CD4-positive, alpha-beta memory T cell (primary cell): Measurements from ENCODE around the gene LMTK3. TPM values are rescaled to one million over a fixed set of nuclear protein-coding genes. Genes with fewer than 3 reads are reported as not detected.
"Not testable (repeated sequence)": the region's sequence is repeated elsewhere in the genome, so short reads cannot be mapped to it uniquely, and the experiment has no call there.

Source experiments
- CTCF ChIA-PET: fragments of 350-600 bp; sonication (Branson Sonifier 250); formaldehyde crosslinking; loops from one replicate; lab custom pipeline; 2021; ENCODE audit warnings: inconsistent platforms; ENCODE audit not compliant: partially characterized antibody; lab: Charles Lee
- POLR2A ChIA-PET: fragments of 350-600 bp; sonication (Branson Sonifier 250); formaldehyde crosslinking; loops from one replicate; lab custom pipeline; 2021; ENCODE audit not compliant: partially characterized antibody; lab: Charles Lee
- DNase-seq, 5 donors: peaks; one replicate each; pipeline versions ENCODE4 v3.0.0 to v3.0.0-alpha.2; 2020 to 2022; ENCODE audit warnings: mixed read lengths in 1 of 5
- H3K27ac ChIP-seq: one replicate; pipeline ENCODE4 v1.7.0; 2013; ENCODE audit warnings: low read depth, low read length
- H3K27me3 ChIP-seq: 2 replicates; pipeline ENCODE4 v1.7.0; 2013; ENCODE audit warnings: mild to moderate bottlenecking, low read length, moderate library complexity; ENCODE audit not compliant: insufficient read depth
- H3K36me3 ChIP-seq: 2 replicates; pipeline ENCODE4 v1.7.0; 2013; ENCODE audit warnings: mild to moderate bottlenecking, low read length, moderate library complexity; ENCODE audit not compliant: insufficient read depth
- H3K4me1 ChIP-seq: 2 replicates; pipeline ENCODE4 v1.7.0; 2013; ENCODE audit warnings: mild to moderate bottlenecking, low read length, moderate library complexity; ENCODE audit not compliant: insufficient read depth
- H3K4me3 ChIP-seq, 2 donors: one replicate each; pipeline ENCODE4 v1.7.0; 2013; ENCODE audit warnings: low read length in 2 of 2, mild to moderate bottlenecking in 1 of 2
- H3K9me3 ChIP-seq, 2 donors: one replicate each; pipeline ENCODE4 v1.7.0; 2013; ENCODE audit warnings: low read length in 2 of 2, control low read depth in 1 of 2; ENCODE audit not compliant: control insufficient read depth in 1 of 2
- H3K27ac Mint-ChIP-seq, 7 donors: one replicate each; pipeline ENCODE4 v1.8.0; 2020 to 2021; ENCODE audit warnings: mixed read lengths in 7 of 7, mild to moderate bottlenecking in 6 of 7, inconsistent platforms in 3 of 7, moderate library complexity in 3 of 7
- H3K27me3 Mint-ChIP-seq, 2 donors: one replicate each; pipeline ENCODE4 v1.8.0; 2020 to 2021; ENCODE audit warnings: mixed read lengths in 2 of 2
- H3K36me3 Mint-ChIP-seq, 2 donors: one replicate each; pipeline ENCODE4 v1.8.0; 2020 to 2021; ENCODE audit warnings: mixed read lengths in 2 of 2, inconsistent platforms in 1 of 2, mild to moderate bottlenecking in 1 of 2
- H3K4me1 Mint-ChIP-seq, 4 donors: one replicate each; pipeline ENCODE4 v1.8.0; 2020 to 2021; ENCODE audit warnings: mixed read lengths in 4 of 4, mild to moderate bottlenecking in 1 of 4
- H3K4me3 Mint-ChIP-seq, 8 donors: one replicate each; pipeline ENCODE4 v1.8.0; 2020 to 2021; ENCODE audit warnings: mixed read lengths in 8 of 8, mild to moderate bottlenecking in 7 of 8, moderate library complexity in 6 of 8, inconsistent platforms in 3 of 8
- H3K9me3 Mint-ChIP-seq, 8 donors: one replicate each; pipeline ENCODE4 v1.8.0; 2020 to 2021; ENCODE audit warnings: mixed read lengths in 8 of 8, mild to moderate bottlenecking in 5 of 8, inconsistent platforms in 3 of 8, moderate library complexity in 1 of 8
- intact Hi-C: fragments of 100-400 bp; cut with micrococcal nuclease; formaldehyde crosslinking; loops from one replicate; pipeline ENCODE4 v1.15.1; 2023
- polyA plus RNA-seq, 2 donors: library from polyadenylated mRNA; unstranded; fragments of 300-500 nt; fragmentation: Illumina TruSeq; gene quantifications; one replicate each; pipeline ENCODE4 v1.2.3, GENCODE V29; 2021
- total RNA-seq, 2 experiments: library from RNA; stranded (reverse); gene quantifications; one replicate each; pipeline ENCODE4 v1.2.3, GENCODE V29; 2021

The LMTK3 gene
- total and polyA plus RNA-seq, 4 experiments from 2014 or later, result 0.17 to 20.6 (median 18.5) TPM; not detected in 1

DNA sequence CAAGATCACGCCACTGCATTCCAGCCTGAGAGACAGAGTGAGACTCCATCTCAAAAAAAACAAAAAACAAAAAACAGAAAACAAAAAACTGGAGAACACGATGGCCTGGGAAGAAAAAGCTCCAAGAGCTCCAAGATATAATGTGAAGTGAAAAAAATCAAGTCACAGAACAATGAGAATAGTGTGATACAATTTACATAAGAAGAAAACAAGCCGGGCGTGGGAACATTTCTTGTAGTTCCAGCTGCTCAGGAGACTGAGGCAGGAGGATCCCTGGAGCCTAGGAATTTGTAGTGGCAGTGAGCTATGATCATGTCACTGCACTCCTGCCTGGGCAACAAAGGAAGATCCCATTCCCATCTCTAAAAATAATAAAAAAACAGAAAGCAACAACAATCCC is 8.5 kb upstream of the LMTK3 start:
- intact Hi-C loops, result no loop called here
- CTCF ChIA-PET, result interaction anchor here (1.2 to 1.3 kb wide), 2 partner anchors 14 to 64 kb away, joined by 4 to 5 read pairs; no protein-coding TSS in a partner anchor
- Mint-ChIP-seq H3K4me3 (no peak overlapping the region), H3K9me3 (peaks cover 0 to 12% (median 10%) of the 10 kb centered on the region in 8 donors), H3K4me1 (no peaks in the 10 kb centered on the region), H3K27ac (no peak overlapping the region), H3K36me3 (peaks cover 0 to 2% of the 10 kb centered on the region in 2 donors), H3K27me3 (peaks cover 7 to 9% of the 10 kb centered on the region in 2 donors)
- H3K27ac ChIP-seq, result no peak overlapping the region
- H3K4me1 ChIP-seq, result no peaks in the 10 kb centered on the region
- no peak overlapping the region for H3K4me3 ChIP-seq
- peaks cover 0 to 5% of the 10 kb centered on the region in 2 donors for H3K9me3 ChIP-seq
- no peak for DNase-seq
- POLR2A ChIA-PET, result no interaction called here
- H3K27me3 ChIP-seq, result no peaks in the 10 kb centered on the region
- no peaks in the 10 kb centered on the region for H3K36me3 ChIP-seq

GRCh38 chr19:48519426-48519825 is 7.8 kb upstream of the LMTK3 start:
- H3K36me3 ChIP-seq, intact Hi-C loops, H3K4me1 ChIP-seq, POLR2A ChIA-PET, H3K27me3 ChIP-seq, H3K27ac Mint-ChIP-seq, H3K27ac ChIP-seq, H3K9me3 ChIP-seq, H3K9me3 Mint-ChIP-seq, H3K4me3 Mint-ChIP-seq, DNase-seq, H3K36me3 Mint-ChIP-seq, H3K4me1 Mint-ChIP-seq, H3K4me3 ChIP-seq, H3K27me3 Mint-ChIP-seq: not testable (repeated sequence)
- CTCF ChIA-PET, result interaction anchor here (0.6 to 1.3 kb wide), 4 partner anchors 12 to 91 kb away, joined by 3 to 5 read pairs (median 4); no protein-coding TSS in a partner anchor

DNA sequence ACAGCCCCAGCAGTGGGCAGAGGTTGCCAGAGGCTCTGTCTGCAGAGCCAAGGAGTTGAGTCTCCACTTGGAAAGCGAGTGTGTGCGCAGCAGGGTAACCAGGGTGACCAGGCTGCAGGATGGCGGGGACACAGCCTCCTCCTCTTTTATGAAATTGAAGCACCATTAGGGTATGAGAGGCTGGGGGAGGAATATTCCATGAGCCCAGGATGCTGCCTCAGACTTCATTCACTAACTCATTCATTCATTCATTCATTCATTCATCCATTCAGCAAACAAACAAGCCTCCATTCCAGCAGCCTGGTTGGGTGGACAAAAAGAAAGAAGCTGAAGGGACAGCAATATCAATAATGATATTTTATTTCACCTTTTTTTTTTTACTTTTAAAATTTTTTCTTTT is 6.6 kb upstream of the LMTK3 start:
- H3K4me1 ChIP-seq, result peaks cover 2% of the 10 kb centered on the region
- ChIA-PET CTCF (interaction anchor here (0.9 kb wide), 1 partner anchor 12 kb away, joined by 3 read pairs; no protein-coding TSS in a partner anchor), POLR2A (interaction anchor here (1.0 kb wide), 1 partner anchor 101 kb away, joined by 3 read pairs; the partner anchor contains the start of genes RPL18 and SPHK2)
- peaks cover 0 to 1% (median 0%) of the 10 kb centered on the region in 8 donors for H3K9me3 Mint-ChIP-seq
- H3K4me3 Mint-ChIP-seq, result no peak overlapping the region
- H3K27ac ChIP-seq, result no peak overlapping the region
- no peaks in the 10 kb centered on the region for H3K36me3 Mint-ChIP-seq
- H3K27me3 ChIP-seq, result no peaks in the 10 kb centered on the region
- no peak overlapping the region for H3K27ac Mint-ChIP-seq
- peaks cover 2 to 3% of the 10 kb centered on the region in 2 donors for H3K27me3 Mint-ChIP-seq
- H3K9me3 ChIP-seq, result no peaks in the 10 kb centered on the region
- intact Hi-C loops, result no loop called here
- H3K4me3 ChIP-seq, result no peak overlapping the region
- H3K36me3 ChIP-seq, result no peaks in the 10 kb centered on the region
- DNase-seq, result no peak
- peaks cover 2 to 6% (median 4%) of the 10 kb centered on the region in 4 donors for H3K4me1 Mint-ChIP-seq

- Histone ChIP-seq H3K9me3 (no peaks in the 10 kb centered on the region), H3K36me3 (no peaks in the 10 kb centered on the region), H3K4me1 (peaks cover 16% of the 10 kb centered on the region), H3K27ac (no peak overlapping the region), H3K4me3 (no peak overlapping the region), H3K27me3 (no peaks in the 10 kb centered on the region)
- Mint-ChIP-seq H3K36me3 (no peaks in the 10 kb centered on the region), H3K27ac (no peak overlapping the region), H3K4me3 (peak overlapping the region in 1 of 8 donors; percentile 58), H3K27me3 (no peaks in the 10 kb centered on the region), H3K4me1 (peaks cover 2 to 6% (median 4%) of the 10 kb centered on the region in 4 donors), H3K9me3 (no peaks in the 10 kb centered on the region)
- CTCF ChIA-PET, result interaction anchor here (0.6 to 1.9 kb wide), 3 partner anchors 9 to 153 kb away, joined by 3 to 7 read pairs (median 3); partner anchors contain the start of genes SYNGR4 and TMEM143
- intact Hi-C loops, result no loop called here
- DNase-seq, result no peak
- POLR2A ChIA-PET, result no interaction called here
Observed at GRCh38 chr19:48516536-48516935, 4.9 kb upstream of the LMTK3 start.

- ChIA-PET CTCF (interaction anchor here (0.7 to 1.3 kb wide), 3 partner anchors 8 to 74 kb away, joined by 3 to 9 read pairs (median 5); no protein-coding TSS in a partner anchor), POLR2A (interaction anchor here (0.6 to 2.8 kb wide), 11 partner anchors 12 to 181 kb away, joined by 3 to 10 read pairs (median 3); partner anchors contain the start of genes KDELR1, RPL18, SPHK2 and SYNGR4)
- Histone ChIP-seq H3K9me3 (no peaks in the 10 kb centered on the region), H3K27me3 (no peaks in the 10 kb centered on the region), H3K4me1 (peaks cover 27% of the 10 kb centered on the region), H3K4me3 (peak overlapping the region in 1 of 2 donors; percentile 89), H3K36me3 (no peaks in the 10 kb centered on the region), H3K27ac (no peak overlapping the region)
- no peak for DNase-seq
- intact Hi-C loops, result loop anchor here (5.0 kb wide), 2 partner anchors 67 to 1128 kb away; partner anchors contain the start of genes GRWD1, RRAS and SCAF1
- peaks cover 6 to 16% (median 11%) of the 10 kb centered on the region in 4 donors for H3K4me1 Mint-ChIP-seq
- no peaks in the 10 kb centered on the region for H3K27me3 Mint-ChIP-seq
- H3K27ac Mint-ChIP-seq, result peak overlapping the region in 3 of 7 donors; percentile 68 to 96 (median 91)
- no peak overlapping the region for H3K4me3 Mint-ChIP-seq
- H3K36me3 Mint-ChIP-seq, result peaks cover 0 to 4% of the 10 kb centered on the region in 2 donors
- no peaks in the 10 kb centered on the region for H3K9me3 Mint-ChIP-seq
Observed at GRCh38 chr19:48514123-48514458, 2.5 kb upstream of the LMTK3 start.

GRCh38 chr19:48513289-48514122 is 1.9 kb upstream of the LMTK3 start:
- ChIA-PET CTCF (interaction anchor here (1.0 to 1.4 kb wide), 3 partner anchors 24 to 75 kb away, joined by 4 to 9 read pairs (median 5); no protein-coding TSS in a partner anchor), POLR2A (interaction anchor here (0.6 to 2.8 kb wide), 16 partner anchors 11 to 1150 kb away, joined by 3 to 10 read pairs (median 3); partner anchors contain the start of genes DBP, KDELR1, RPL18 and SPHK2)
- DNase-seq, result peak; percentile 70 to 88 (median 73)
- peak overlapping the region; percentile 65 to 89 for H3K4me3 ChIP-seq
- Mint-ChIP-seq H3K36me3 (peaks cover 0 to 4% of the 10 kb centered on the region in 2 donors), H3K27ac (peak overlapping the region in 3 of 7 donors; percentile 68 to 96 (median 91)), H3K27me3 (no peaks in the 10 kb centered on the region), H3K9me3 (no peaks in the 10 kb centered on the region), H3K4me3 (no peak overlapping the region), H3K4me1 (peaks cover 6 to 16% (median 11%) of the 10 kb centered on the region in 4 donors)
- no peaks in the 10 kb centered on the region for H3K27me3 ChIP-seq
- no peaks in the 10 kb centered on the region for H3K9me3 ChIP-seq
- intact Hi-C loops, result loop anchor here (1.0 to 5.0 kb wide), 3 partner anchors 66 to 1129 kb away; partner anchors contain the start of genes GRWD1, RRAS, SCAF1 and TMEM143
- peak overlapping the region; percentile 59 for H3K27ac ChIP-seq
- no peaks in the 10 kb centered on the region for H3K36me3 ChIP-seq
- peaks cover 27% of the 10 kb centered on the region for H3K4me1 ChIP-seq
